PC-9 (cell line): ENCODE measurements around the gene HPD.
"Not testable (repeated sequence)": the region's sequence is repeated elsewhere in the genome, so short reads cannot be mapped to it uniquely, and the experiment has no call there.

ENCODE experiments used
- CTCF ChIP-seq: fragments of 200-600 bp; sonication (generic); conservative IDR thresholded peaks from 2 replicates; pipeline ENCODE4 v1.6.1; 2017; ENCODE audit warnings: mixed run types, antibody characterized with exemption, mild to moderate bottlenecking, moderate library complexity
- EZH2 ChIP-seq: fragments of 200-600 bp; sonication (generic); IDR thresholded peaks from 2 replicates; pipeline ENCODE4 v1.8.0; 2017; ENCODE audit warnings: antibody characterized with exemption, low read depth

- not testable (repeated sequence) for TF ChIP-seq CTCF, EZH2
These were observed 31.0 kb upstream of the HPD start for GRCh38 chr12:121889661-121890060.
